Loucy (cell line): ENCODE measurements around the gene PLCH1.

ENCODE experiments used
- EZH2phosphoT487 ChIP-seq: fragments of 200-600 bp; IDR thresholded peaks from 2 replicates; pipeline ENCODE4 v1.6.1; 2018; ENCODE audit warnings: antibody characterized with exemption, mild to moderate bottlenecking, moderate library complexity, borderline replicate concordance
- TF ChIP-seq, protein P1 (sequence below): fragments of 200-600 bp; sonication (generic); conservative IDR thresholded peaks from 2 replicates; pipeline ENCODE4 v1.5.1; 2014; ENCODE audit warnings: mild to moderate bottlenecking, antibody characterized with exemption, low read length

DNA sequence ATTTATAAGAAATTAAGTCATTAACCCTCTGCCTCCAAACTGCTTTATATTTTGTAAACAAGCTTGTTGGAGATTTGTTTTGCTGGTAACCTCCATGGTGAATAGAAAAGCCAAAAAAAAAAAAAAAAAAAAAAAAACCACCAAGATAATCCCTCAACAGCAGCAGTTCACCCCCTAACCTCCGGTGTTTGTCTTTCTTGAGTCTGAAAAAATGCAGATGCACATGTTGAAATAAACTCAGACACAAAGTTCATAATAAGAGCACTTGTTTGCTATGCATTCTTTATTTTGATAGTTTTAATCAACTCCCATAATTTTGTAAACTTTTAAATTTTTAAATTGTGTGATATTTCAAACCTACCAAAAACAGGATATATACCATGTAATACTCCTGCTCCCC is 1.8 kb upstream of the PLCH1 start:
- TF ChIP-seq, protein P1, sequence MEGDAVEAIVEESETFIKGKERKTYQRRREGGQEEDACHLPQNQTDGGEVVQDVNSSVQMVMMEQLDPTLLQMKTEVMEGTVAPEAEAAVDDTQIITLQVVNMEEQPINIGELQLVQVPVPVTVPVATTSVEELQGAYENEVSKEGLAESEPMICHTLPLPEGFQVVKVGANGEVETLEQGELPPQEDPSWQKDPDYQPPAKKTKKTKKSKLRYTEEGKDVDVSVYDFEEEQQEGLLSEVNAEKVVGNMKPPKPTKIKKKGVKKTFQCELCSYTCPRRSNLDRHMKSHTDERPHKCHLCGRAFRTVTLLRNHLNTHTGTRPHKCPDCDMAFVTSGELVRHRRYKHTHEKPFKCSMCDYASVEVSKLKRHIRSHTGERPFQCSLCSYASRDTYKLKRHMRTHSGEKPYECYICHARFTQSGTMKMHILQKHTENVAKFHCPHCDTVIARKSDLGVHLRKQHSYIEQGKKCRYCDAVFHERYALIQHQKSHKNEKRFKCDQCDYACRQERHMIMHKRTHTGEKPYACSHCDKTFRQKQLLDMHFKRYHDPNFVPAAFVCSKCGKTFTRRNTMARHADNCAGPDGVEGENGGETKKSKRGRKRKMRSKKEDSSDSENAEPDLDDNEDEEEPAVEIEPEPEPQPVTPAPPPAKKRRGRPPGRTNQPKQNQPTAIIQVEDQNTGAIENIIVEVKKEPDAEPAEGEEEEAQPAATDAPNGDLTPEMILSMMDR = no peak
- TF ChIP-seq EZH2phosphoT487 = no peak
